GM19397 (cell line): Measurements from ENCODE around the gene DRAXIN.
A peak's percentile ranks its signal among the peaks of the same experiment; 100 is the strongest.

Experiments
- ATAC-seq: cut with Tn5 transposase; IDR thresholded peaks from one replicate; pipeline ENCODE4 v1.9.1; 2021; ENCODE audit warnings: mild to moderate bottlenecking, moderate library complexity; ENCODE audit not compliant: unreplicated experiment

DRAXIN gene

GRCh38 chr1:11735531-11735853 lies 44.0 kb downstream of the DRAXIN start:
- ATAC-seq = peak; percentile 7

- peak; percentile 59 for ATAC-seq
Measured at GRCh38 chr1:11735854-11736745, 44.6 kb downstream of the DRAXIN start, which contains the start of gene AGTRAP. AGTRAP (plus strand) TSS chr1:11736136; CDS start chr1:11736209, 73 bp downstream.

- no peak for ATAC-seq
Measured at GRCh38 chr1:11736746-11737639, 45.5 kb downstream of the DRAXIN start.

- ATAC-seq = no peak
Measured at GRCh38 chr1:11738096-11738495, 46.6 kb downstream of the DRAXIN start.

GRCh38 chr1:11738783-11739182 lies 47.3 kb downstream of the DRAXIN start:
- no peak for ATAC-seq

- ATAC-seq = no peak
Measured at GRCh38 chr1:11740258-11741192, 49.0 kb downstream of the DRAXIN start.

GRCh38 chr1:11741482-11741881 lies 50.0 kb downstream of the DRAXIN start:
- no peak for ATAC-seq

GRCh38 chr1:11741919-11742558 lies 50.5 kb downstream of the DRAXIN start:
- no peak for ATAC-seq

- no peak for ATAC-seq
Measured at GRCh38 chr1:11744287-11744686, 52.8 kb downstream of the DRAXIN start.

GRCh38 chr1:11746092-11746491 lies 54.6 kb downstream of the DRAXIN start:
- no peak for ATAC-seq

GRCh38 chr1:11746795-11747487 lies 55.4 kb downstream of the DRAXIN start:
- no peak for ATAC-seq

GRCh38 chr1:11748294-11749202 lies 57.0 kb downstream of the DRAXIN start:
- no peak for ATAC-seq

GRCh38 chr1:11749203-11749689 lies 57.7 kb downstream of the DRAXIN start:
- ATAC-seq = no peak

GRCh38 chr1:11749996-11750395 lies 58.5 kb downstream of the DRAXIN start:
- ATAC-seq = no peak

- no peak for ATAC-seq
Measured at GRCh38 chr1:11751087-11751486, 59.6 kb downstream of the DRAXIN start.

GRCh38 chr1:11752359-11753088 lies 61.0 kb downstream of the DRAXIN start:
- no peak for ATAC-seq

- no peak for ATAC-seq
Measured at GRCh38 chr1:11753555-11754208, 62.2 kb downstream of the DRAXIN start.
